SK-N-SH treated with all-trans-retinoic acid at 6 μM for 48 hours (cell line): Measurements from ENCODE around the gene SELENOI.

ENCODE experiments used
- ATAC-seq: fragments of 200-7000 bp; cut with Tn5 transposase; 3 replicates; pipeline ENCODE4 v1.9.1; 2020; ENCODE audit warnings: mild to moderate bottlenecking, moderate library complexity
- ARNTL ChIP-seq: fragments of 450-650 bp; formaldehyde crosslinking; IDR thresholded peaks from 2 replicates; pipeline ENCODE4 v1.5.0; 2020; ENCODE audit warnings: low read depth, mild to moderate bottlenecking, moderate library complexity, borderline replicate concordance
- BACH2 ChIP-seq: fragments of 250-450 bp; sonication (Bioruptor Pico); IDR thresholded peaks from 2 replicates; pipeline ENCODE4 v1.9.0; 2021; ENCODE audit warnings: mild to moderate bottlenecking, borderline replicate concordance
- CSDC2 ChIP-seq: fragments of 250-450 bp; sonication (Bioruptor Pico); IDR thresholded peaks from 2 replicates; pipeline ENCODE4 v1.5.0; 2020; ENCODE audit warnings: mild to moderate bottlenecking, moderate library complexity
- ESRRG ChIP-seq: fragments of 250-450 bp; sonication (Bioruptor Pico); IDR thresholded peaks from 2 replicates; pipeline ENCODE4 v1.6.1; 2021; ENCODE audit warnings: mild to moderate bottlenecking
- GLIS3 ChIP-seq: fragments of 250-450 bp; sonication (Bioruptor Pico); IDR thresholded peaks from 2 replicates; pipeline ENCODE4 v1.5.0; 2020; ENCODE audit warnings: mild to moderate bottlenecking, moderate library complexity
- ISL1 ChIP-seq: fragments of 250-450 bp; sonication (Bioruptor Pico); IDR thresholded peaks from 2 replicates; pipeline ENCODE4 v2.1.2; 2022; ENCODE audit warnings: mild to moderate bottlenecking, moderate library complexity
- OSR1 ChIP-seq: fragments of 250-450 bp; sonication (Bioruptor Pico); IDR thresholded peaks from 2 replicates; pipeline ENCODE4 v1.8.0; 2022; ENCODE audit warnings: moderate library complexity, mild to moderate bottlenecking, inconsistent platforms
- PPARA ChIP-seq: fragments of 250-450 bp; sonication (Bioruptor Pico); IDR thresholded peaks from 2 replicates; pipeline ENCODE4 v1.5.0; 2020; ENCODE audit warnings: mild to moderate bottlenecking, borderline replicate concordance
- RARB ChIP-seq: fragments of 250-450 bp; sonication (Bioruptor Pico); IDR thresholded peaks from 2 replicates; pipeline ENCODE4 v1.8.0; 2021; ENCODE audit warnings: mild to moderate bottlenecking, moderate library complexity
- SNAI2 ChIP-seq: fragments of 250-450 bp; sonication (Bioruptor Pico); IDR thresholded peaks from 2 replicates; pipeline ENCODE4 v1.5.0; 2020; ENCODE audit warnings: mild to moderate bottlenecking, moderate library complexity
- TCF4 ChIP-seq: fragments of 250-450 bp; sonication (Bioruptor Pico); IDR thresholded peaks from 2 replicates; pipeline ENCODE4 v1.8.0; 2021; ENCODE audit warnings: mild to moderate bottlenecking, moderate library complexity, borderline replicate concordance
- TOX ChIP-seq: fragments of 250-450 bp; sonication (Bioruptor Pico); IDR thresholded peaks from 2 replicates; pipeline ENCODE4 v1.8.0; 2021; ENCODE audit warnings: mild to moderate bottlenecking, moderate library complexity, borderline replicate concordance
- ZC3H10 ChIP-seq: fragments of 250-450 bp; sonication (Bioruptor Pico); IDR thresholded peaks from 2 replicates; pipeline ENCODE4 v1.5.1; 2021; ENCODE audit warnings: mild to moderate bottlenecking, moderate library complexity
- ZFP3 ChIP-seq: fragments of 250-450 bp; sonication (Bioruptor Pico); IDR thresholded peaks from 2 replicates; pipeline ENCODE4 v1.5.0; 2020; ENCODE audit warnings: mild to moderate bottlenecking, moderate library complexity
- ZFP30 ChIP-seq: fragments of 450-650 bp; formaldehyde crosslinking; IDR thresholded peaks from 2 replicates; pipeline ENCODE4 v1.5.0; 2022; ENCODE audit warnings: mild to moderate bottlenecking, moderate library complexity
- ZNF565 ChIP-seq: fragments of 450-650 bp; formaldehyde crosslinking; conservative IDR thresholded peaks from 2 replicates; pipeline ENCODE4 v1.5.0; 2020; ENCODE audit warnings: low read depth, mild to moderate bottlenecking, moderate library complexity
- ZNF70 ChIP-seq: fragments of 450-650 bp; formaldehyde crosslinking; IDR thresholded peaks from 2 replicates; pipeline ENCODE4 v1.5.0; 2020; ENCODE audit warnings: mild to moderate bottlenecking, moderate library complexity
- ZNF8 ChIP-seq: fragments of 450-650 bp; formaldehyde crosslinking; IDR thresholded peaks from 2 replicates; pipeline ENCODE4 v1.5.0; 2020; ENCODE audit warnings: mild to moderate bottlenecking, moderate library complexity
- TF ChIP-seq, protein P1 (sequence below): fragments of 250-450 bp; sonication (Bioruptor Pico); IDR thresholded peaks from 2 replicates; pipeline ENCODE4 v1.8.0; 2021; ENCODE audit warnings: low read depth, mild to moderate bottlenecking, moderate library complexity, borderline replicate concordance
- TF ChIP-seq, protein P2 (sequence below): fragments of 250-450 bp; sonication (Bioruptor Pico); IDR thresholded peaks from 2 replicates; pipeline ENCODE4 v1.5.0; 2020; ENCODE audit warnings: mild to moderate bottlenecking, moderate library complexity
- TF ChIP-seq, protein P3 (sequence below): fragments of 250-450 bp; sonication (Bioruptor Pico); IDR thresholded peaks from 2 replicates; pipeline ENCODE4 v1.8.0; 2020; ENCODE audit warnings: mild to moderate bottlenecking, moderate library complexity, borderline replicate concordance
- TF ChIP-seq, protein P4 (sequence below): fragments of 250-450 bp; sonication (Bioruptor Pico); IDR thresholded peaks from 2 replicates; pipeline ENCODE4 v1.5.1; 2020; ENCODE audit warnings: low read depth, mild to moderate bottlenecking, moderate library complexity

The SELENOI gene

DNA sequence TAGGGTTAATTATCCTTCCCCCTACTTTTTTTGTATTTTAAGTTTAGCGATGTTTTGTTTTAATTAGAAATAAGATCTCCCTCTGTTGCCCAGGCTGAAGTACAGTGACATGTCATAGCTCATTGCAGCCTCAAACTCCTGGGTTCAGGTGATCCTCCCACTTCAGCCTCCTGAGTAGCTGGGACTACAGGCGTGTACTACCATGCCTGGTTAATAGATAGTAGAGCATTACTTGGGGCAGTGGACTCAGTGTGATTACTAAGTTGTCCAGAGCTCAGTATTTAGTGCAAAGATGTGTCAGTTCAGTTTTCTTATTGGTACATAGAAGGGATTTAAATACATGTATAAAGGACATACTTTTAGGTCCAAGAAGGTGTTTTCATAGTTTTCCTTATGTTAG, 10.2 kb downstream of the SELENOI start:
- TF ChIP-seq ARNTL (CRISPR knock-in tag) = no peak
- no peak for ATAC-seq

DNA sequence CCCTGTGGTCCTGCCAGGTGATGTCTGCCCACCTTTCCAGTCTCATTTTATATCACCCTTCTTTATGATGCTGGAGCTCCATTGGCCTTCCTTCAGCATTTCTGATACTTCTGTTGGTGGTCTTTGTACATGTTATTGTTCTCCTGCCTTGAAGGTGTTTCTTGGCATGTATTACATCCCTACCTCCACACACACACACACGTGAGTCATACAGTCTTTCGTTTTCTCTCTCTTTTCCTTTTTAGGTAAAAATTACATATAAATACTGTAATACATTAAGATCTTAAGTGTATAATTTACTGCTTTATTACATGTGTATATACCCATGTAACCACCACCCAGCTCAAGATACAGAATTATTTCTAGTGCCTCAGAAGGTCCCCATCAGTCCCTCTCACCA, 10.8 kb downstream of the SELENOI start:
- TF ChIP-seq CSDC2 (CRISPR knock-in tag) (no peak), ISL1 (CRISPR knock-in tag) (no peak), ZNF8 (no peak), TOX (CRISPR knock-in tag) (no peak), OSR1 (no peak), ZNF70 (no peak), ZFP30 (CRISPR knock-in tag) (no peak), ZNF565 (CRISPR knock-in tag) (no peak), GLIS3 (no peak), ESRRG (CRISPR knock-in tag) (no peak), ZC3H10 (CRISPR knock-in tag) (no peak), PPARA (CRISPR knock-in tag) (no peak), ZFP3 (CRISPR knock-in tag) (no peak), ARNTL (CRISPR knock-in tag) (no peak)
- TF ChIP-seq, protein P1, sequence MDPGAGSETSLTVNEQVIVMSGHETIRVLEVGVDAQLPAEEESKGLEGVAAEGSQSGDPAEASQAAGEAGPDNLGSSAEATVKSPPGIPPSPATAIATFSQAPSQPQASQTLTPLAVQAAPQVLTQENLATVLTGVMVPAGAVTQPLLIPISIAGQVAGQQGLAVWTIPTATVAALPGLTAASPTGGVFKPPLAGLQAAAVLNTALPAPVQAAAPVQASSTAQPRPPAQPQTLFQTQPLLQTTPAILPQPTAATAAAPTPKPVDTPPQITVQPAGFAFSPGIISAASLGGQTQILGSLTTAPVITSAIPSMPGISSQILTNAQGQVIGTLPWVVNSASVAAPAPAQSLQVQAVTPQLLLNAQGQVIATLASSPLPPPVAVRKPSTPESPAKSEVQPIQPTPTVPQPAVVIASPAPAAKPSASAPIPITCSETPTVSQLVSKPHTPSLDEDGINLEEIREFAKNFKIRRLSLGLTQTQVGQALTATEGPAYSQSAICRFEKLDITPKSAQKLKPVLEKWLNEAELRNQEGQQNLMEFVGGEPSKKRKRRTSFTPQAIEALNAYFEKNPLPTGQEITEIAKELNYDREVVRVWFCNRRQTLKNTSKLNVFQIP (CRISPR knock-in tag) = no peak
- TF ChIP-seq, protein P2, sequence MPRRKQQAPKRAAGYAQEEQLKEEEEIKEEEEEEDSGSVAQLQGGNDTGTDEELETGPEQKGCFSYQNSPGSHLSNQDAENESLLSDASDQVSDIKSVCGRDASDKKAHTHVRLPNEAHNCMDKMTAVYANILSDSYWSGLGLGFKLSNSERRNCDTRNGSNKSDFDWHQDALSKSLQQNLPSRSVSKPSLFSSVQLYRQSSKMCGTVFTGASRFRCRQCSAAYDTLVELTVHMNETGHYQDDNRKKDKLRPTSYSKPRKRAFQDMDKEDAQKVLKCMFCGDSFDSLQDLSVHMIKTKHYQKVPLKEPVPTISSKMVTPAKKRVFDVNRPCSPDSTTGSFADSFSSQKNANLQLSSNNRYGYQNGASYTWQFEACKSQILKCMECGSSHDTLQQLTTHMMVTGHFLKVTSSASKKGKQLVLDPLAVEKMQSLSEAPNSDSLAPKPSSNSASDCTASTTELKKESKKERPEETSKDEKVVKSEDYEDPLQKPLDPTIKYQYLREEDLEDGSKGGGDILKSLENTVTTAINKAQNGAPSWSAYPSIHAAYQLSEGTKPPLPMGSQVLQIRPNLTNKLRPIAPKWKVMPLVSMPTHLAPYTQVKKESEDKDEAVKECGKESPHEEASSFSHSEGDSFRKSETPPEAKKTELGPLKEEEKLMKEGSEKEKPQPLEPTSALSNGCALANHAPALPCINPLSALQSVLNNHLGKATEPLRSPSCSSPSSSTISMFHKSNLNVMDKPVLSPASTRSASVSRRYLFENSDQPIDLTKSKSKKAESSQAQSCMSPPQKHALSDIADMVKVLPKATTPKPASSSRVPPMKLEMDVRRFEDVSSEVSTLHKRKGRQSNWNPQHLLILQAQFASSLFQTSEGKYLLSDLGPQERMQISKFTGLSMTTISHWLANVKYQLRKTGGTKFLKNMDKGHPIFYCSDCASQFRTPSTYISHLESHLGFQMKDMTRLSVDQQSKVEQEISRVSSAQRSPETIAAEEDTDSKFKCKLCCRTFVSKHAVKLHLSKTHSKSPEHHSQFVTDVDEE (CRISPR knock-in tag) = no peak
- TF ChIP-seq, all 23 proteins: peak for 0
- no peak for ATAC-seq

DNA sequence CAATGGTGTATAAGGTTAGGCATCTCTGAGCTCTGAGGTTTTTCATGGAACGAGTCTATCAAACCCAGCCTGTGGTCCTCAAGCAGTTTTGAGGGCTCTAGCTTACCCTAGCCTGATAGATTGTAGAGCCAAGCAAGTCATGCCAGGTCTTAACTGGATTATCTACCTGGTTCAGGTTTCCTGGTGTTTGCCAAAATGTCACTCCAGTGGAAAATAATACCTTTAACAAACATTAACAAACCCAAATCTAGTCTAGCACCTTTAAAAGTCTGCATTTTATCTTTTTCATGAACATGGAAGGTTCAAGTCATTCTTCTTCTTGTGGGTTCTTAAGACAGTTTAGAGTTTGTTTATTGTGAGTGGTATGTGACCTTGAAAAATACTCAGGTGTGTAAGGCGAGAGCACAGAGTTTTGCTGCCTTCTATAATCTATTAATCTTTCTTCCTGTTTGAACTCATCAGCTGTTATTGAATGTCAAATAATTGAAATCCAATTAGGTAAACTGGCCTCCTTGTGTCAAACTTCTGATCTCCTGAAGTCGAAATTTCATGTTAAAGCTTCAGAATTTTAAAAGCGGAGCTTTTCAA, 14.0 kb downstream of the SELENOI start:
- no peak for ATAC-seq
- TF ChIP-seq TOX (CRISPR knock-in tag) (no peak), ZFP3 (CRISPR knock-in tag) (no peak), CSDC2 (CRISPR knock-in tag) (no peak), ZNF70 (no peak), ESRRG (CRISPR knock-in tag) (no peak), BACH2 (no peak), ZNF8 (no peak), ISL1 (CRISPR knock-in tag) (no peak), SNAI2 (CRISPR knock-in tag) (no peak), TCF4 (CRISPR knock-in tag) (no peak), RARB (CRISPR knock-in tag) (no peak), ZNF565 (CRISPR knock-in tag) (no peak)
- TF ChIP-seq, protein P2 (CRISPR knock-in tag) = no peak
- TF ChIP-seq, protein P3, sequence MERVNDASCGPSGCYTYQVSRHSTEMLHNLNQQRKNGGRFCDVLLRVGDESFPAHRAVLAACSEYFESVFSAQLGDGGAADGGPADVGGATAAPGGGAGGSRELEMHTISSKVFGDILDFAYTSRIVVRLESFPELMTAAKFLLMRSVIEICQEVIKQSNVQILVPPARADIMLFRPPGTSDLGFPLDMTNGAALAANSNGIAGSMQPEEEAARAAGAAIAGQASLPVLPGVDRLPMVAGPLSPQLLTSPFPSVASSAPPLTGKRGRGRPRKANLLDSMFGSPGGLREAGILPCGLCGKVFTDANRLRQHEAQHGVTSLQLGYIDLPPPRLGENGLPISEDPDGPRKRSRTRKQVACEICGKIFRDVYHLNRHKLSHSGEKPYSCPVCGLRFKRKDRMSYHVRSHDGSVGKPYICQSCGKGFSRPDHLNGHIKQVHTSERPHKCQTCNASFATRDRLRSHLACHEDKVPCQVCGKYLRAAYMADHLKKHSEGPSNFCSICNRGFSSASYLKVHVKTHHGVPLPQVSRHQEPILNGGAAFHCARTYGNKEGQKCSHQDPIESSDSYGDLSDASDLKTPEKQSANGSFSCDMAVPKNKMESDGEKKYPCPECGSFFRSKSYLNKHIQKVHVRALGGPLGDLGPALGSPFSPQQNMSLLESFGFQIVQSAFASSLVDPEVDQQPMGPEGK = no peak
- TF ChIP-seq, protein P4, sequence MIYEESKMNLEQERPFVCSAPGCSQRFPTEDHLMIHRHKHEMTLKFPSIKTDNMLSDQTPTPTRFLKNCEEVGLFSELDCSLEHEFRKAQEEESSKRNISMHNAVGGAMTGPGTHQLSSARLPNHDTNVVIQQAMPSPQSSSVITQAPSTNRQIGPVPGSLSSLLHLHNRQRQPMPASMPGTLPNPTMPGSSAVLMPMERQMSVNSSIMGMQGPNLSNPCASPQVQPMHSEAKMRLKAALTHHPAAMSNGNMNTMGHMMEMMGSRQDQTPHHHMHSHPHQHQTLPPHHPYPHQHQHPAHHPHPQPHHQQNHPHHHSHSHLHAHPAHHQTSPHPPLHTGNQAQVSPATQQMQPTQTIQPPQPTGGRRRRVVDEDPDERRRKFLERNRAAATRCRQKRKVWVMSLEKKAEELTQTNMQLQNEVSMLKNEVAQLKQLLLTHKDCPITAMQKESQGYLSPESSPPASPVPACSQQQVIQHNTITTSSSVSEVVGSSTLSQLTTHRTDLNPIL = no peak
- TF ChIP-seq, protein P1 (CRISPR knock-in tag) = no peak
